ENCODE data around the gene MRPL33.

MRPL33 gene

DNA sequence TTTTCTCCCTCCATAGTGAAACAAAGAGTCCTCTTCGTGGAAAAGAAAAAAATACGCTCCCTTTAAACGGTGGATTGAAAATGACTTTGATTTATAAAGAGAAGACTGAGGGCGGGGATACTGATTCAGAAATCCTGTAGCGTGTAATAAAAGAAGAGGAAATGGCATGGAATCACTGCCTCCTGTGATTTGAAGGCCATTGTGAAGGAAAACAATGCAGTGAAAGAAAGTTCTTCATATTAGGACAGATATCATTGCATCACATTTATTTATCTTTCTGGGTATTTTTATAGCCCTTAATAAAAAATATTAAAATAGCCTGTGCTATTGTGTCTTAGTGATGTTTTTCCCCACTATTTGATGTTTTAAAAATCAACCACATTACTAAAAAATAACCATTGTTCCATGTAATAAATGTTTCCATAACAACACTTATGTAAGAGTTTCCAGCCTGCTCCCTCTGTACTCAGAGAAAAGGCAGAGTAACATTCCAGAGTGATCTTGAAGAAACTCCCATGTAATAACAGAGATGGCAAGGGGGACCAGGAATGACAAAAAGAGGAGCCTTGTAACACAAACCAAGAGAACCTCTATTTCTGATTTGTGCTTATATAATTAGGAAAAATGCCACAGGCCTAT is 8.0 kb downstream of the MRPL33 start:
- TF ChIP-seq, protein P1, sequence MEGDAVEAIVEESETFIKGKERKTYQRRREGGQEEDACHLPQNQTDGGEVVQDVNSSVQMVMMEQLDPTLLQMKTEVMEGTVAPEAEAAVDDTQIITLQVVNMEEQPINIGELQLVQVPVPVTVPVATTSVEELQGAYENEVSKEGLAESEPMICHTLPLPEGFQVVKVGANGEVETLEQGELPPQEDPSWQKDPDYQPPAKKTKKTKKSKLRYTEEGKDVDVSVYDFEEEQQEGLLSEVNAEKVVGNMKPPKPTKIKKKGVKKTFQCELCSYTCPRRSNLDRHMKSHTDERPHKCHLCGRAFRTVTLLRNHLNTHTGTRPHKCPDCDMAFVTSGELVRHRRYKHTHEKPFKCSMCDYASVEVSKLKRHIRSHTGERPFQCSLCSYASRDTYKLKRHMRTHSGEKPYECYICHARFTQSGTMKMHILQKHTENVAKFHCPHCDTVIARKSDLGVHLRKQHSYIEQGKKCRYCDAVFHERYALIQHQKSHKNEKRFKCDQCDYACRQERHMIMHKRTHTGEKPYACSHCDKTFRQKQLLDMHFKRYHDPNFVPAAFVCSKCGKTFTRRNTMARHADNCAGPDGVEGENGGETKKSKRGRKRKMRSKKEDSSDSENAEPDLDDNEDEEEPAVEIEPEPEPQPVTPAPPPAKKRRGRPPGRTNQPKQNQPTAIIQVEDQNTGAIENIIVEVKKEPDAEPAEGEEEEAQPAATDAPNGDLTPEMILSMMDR (IDR thresholded peaks at IDR 0.05; ENCODE audit: borderline replicate concordance, insufficient read depth, low read depth, low read length) = no peak
- no peak overlapping the region for H3K4me3 ChIP-seq (ENCODE audit: low read depth, low read length)

- TF ChIP-seq, protein P1 (IDR thresholded peaks at IDR 0.05; ENCODE audit: borderline replicate concordance, insufficient read depth, low read depth, low read length) = no peak
- H3K4me3 ChIP-seq (ENCODE audit: low read depth, low read length) = no peak overlapping the region
Measured at GRCh38 chr2:27781496-27781895, 10.0 kb downstream of the MRPL33 start.

- no peak overlapping the region for H3K4me3 ChIP-seq (ENCODE audit: low read depth, low read length)
- TF ChIP-seq, protein P1 (IDR thresholded peaks at IDR 0.05; ENCODE audit: borderline replicate concordance, insufficient read depth, low read depth, low read length) = no peak
Measured at GRCh38 chr2:27782701-27783100, 11.2 kb downstream of the MRPL33 start.

DNA sequence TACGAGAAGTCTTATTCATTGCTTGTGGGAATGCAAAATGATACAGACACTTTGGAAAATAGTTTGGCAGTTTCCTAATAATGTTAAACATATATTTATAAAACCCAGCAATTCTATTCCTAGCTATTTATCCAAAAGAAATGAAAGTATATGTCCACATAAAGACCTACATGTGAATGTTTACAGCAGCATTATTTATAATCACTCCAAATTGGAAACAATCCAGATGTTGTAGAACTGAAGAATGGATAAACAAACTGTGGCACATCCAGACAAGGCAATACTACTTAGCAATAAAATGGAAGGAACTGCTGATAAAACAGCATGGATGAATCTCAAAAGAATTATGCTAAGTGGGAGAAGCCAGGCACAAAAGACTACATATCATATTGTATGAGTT is 19.3 kb downstream of the MRPL33 start:
- no peak overlapping the region for H3K4me3 ChIP-seq (ENCODE audit: low read depth, low read length)
- TF ChIP-seq, protein P1 (IDR thresholded peaks at IDR 0.05; ENCODE audit: borderline replicate concordance, insufficient read depth, low read depth, low read length) = no peak

DNA sequence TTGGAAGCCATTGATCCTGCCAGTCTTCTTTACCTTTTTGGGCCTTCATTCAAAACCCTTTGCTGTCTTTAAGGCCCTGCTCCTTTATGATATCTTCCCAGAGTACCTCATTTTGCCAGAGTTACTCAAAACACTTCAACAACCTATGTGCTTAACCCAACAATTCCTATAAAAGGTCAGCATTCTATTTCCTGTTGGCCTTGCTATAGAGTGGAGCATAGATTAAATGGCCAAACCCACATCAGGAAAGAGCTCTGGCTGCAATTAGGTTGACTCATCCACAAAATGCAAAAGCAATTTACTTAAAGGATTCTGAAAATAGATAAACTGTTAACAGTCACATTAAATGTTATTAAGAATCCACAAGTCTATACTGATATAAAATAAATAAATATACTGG is 21.2 kb downstream of the MRPL33 start:
- H3K4me3 ChIP-seq (ENCODE audit: low read depth, low read length) = no peak overlapping the region
- TF ChIP-seq, protein P1 (IDR thresholded peaks at IDR 0.05; ENCODE audit: borderline replicate concordance, insufficient read depth, low read depth, low read length) = no peak

DNA sequence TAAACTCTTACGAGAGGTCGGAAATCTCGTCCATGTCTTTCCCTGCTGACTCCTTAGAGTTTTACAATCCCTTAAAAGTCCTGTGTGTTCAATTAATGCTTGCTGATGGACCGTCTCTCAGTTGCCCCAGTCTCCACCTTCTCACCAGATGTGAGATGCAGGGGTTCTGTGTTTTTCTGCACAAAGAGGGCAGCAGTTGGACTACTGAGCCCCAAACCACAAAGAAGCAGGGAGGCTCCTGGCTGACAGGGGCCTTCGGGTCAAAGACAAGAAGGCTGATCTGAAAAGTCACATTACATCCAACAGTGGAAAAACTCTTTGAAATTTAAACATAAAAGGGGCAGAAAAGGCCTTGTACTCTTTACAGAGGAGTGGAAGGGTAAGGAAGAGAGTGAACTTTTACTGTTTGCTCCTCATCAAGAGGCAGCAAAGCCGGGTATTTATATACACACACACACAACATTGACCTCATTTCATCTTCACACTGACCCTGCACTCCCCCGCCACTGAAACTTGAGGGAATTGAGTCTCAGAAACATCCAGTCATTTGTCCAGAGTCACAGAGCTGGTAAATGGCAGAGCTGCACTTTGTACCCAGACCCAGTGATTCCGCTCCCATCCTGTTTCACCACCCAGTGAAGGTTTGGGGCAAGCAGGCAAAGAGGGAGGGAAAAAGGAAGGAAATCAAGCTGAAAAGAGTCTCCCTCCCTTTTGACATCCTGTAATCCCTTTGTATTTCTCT is 23.7 kb downstream of the MRPL33 start:
- no peak overlapping the region for H3K4me3 ChIP-seq (ENCODE audit: low read depth, low read length)
- TF ChIP-seq, protein P1 (IDR thresholded peaks at IDR 0.05; ENCODE audit: borderline replicate concordance, insufficient read depth, low read depth, low read length) = no peak

GRCh38 chr2:27795868-27796277 is 24.4 kb downstream of the MRPL33 start:
- TF ChIP-seq, protein P1 (IDR thresholded peaks at IDR 0.05; ENCODE audit: borderline replicate concordance, insufficient read depth, low read depth, low read length) = no peak
- H3K4me3 ChIP-seq (ENCODE audit: low read depth, low read length) = no peak overlapping the region

Data from GM12875 (cell line).